ENCODE measurements around the gene KDM4B. TPM values are rescaled to one million over a fixed set of nuclear protein-coding genes. Genes with fewer than 3 reads are reported as not detected.
"Not testable (repeated sequence)": the region's sequence is repeated elsewhere in the genome, so short reads cannot be mapped to it uniquely, and the experiment has no call there.

Gene KDM4B
- total RNA-seq, 4 donors from 2014 or later, result 14.0 to 39.9 (median 19.5) TPM

GRCh38 chr19:5154799-5155426 is 186.0 kb downstream of the KDM4B start:
- Histone ChIP-seq H3K27me3 (no peaks in the 10 kb centered on the region), H3K27ac (no peak overlapping the region), H3K4me1 (peaks cover 0 to 10% (median 0%) of the 10 kb centered on the region in 3 donors), H3K36me3 (peaks cover 0 to 34% (median 4%) of the 10 kb centered on the region in 3 donors), H3K9me3 (peaks cover 0 to 15% (median 4%) of the 10 kb centered on the region in 3 donors), H3K4me3 (no peak overlapping the region)
- TF ChIP-seq CTCF (IDR thresholded peaks at IDR 0.05) (no peak), POLR2A (IDR thresholded peaks at IDR 0.05) (no peak)
- DNase-seq, result no peak
- 85 to 87% methylated on average over 17 to 19 of the region's 26 CpGs for WGBS, 2 donors
- intact Hi-C loops (cut with DNase I), result no loop called here

- H3K27ac ChIP-seq, result no peak overlapping the region
- TF ChIP-seq CTCF (IDR thresholded peaks at IDR 0.05) (no peak), POLR2A (IDR thresholded peaks at IDR 0.05) (no peak)
- intact Hi-C loops (cut with DNase I), result no loop called here
- peaks cover 0 to 10% (median 0%) of the 10 kb centered on the region in 3 donors for H3K4me1 ChIP-seq
- H3K36me3 ChIP-seq, result peaks cover 0 to 27% (median 0%) of the 10 kb centered on the region in 3 donors
- peaks cover 0 to 15% (median 4%) of the 10 kb centered on the region in 3 donors for H3K9me3 ChIP-seq
- H3K27me3 ChIP-seq, result no peaks in the 10 kb centered on the region
- 83 to 95% methylated on average over 3 to 4 of the region's 10 CpGs for WGBS, 2 donors
- DNase-seq, result no peak
- no peak overlapping the region for H3K4me3 ChIP-seq
Measured at GRCh38 chr19:5155586-5156210, 186.8 kb downstream of the KDM4B start.

- intact Hi-C loops (cut with DNase I), result no loop called here
- Histone ChIP-seq H3K27me3 (no peaks in the 10 kb centered on the region), H3K9me3 (peaks cover 0 to 15% (median 4%) of the 10 kb centered on the region in 3 donors), H3K36me3 (peaks cover 0 to 19% (median 0%) of the 10 kb centered on the region in 3 donors), H3K4me3 (no peak overlapping the region), H3K27ac (no peak overlapping the region), H3K4me1 (peaks cover 0 to 10% (median 0%) of the 10 kb centered on the region in 3 donors)
- TF ChIP-seq POLR2A (IDR thresholded peaks at IDR 0.05) (no peak), CTCF (IDR thresholded peaks at IDR 0.05) (no peak)
- no peak for DNase-seq
- 26 to 43% methylated on average over 6 to 10 of the region's 23 CpGs for WGBS, 2 donors
Measured at GRCh38 chr19:5156231-5156986, 187.5 kb downstream of the KDM4B start.

GRCh38 chr19:5157186-5157585 is 188.3 kb downstream of the KDM4B start:
- Histone ChIP-seq H3K36me3 (peaks cover 0 to 12% (median 0%) of the 10 kb centered on the region in 3 donors), H3K27me3 (no peaks in the 10 kb centered on the region), H3K9me3 (peaks cover 0 to 15% (median 4%) of the 10 kb centered on the region in 3 donors), H3K4me1 (peaks cover 0 to 10% (median 0%) of the 10 kb centered on the region in 3 donors), H3K4me3 (no peak overlapping the region), H3K27ac (no peak overlapping the region)
- no peak for DNase-seq
- WGBS, 2 donors, result 38 to 39% methylated on average over 2 to 4 of the region's 4 CpGs
- intact Hi-C loops (cut with DNase I), result no loop called here
- TF ChIP-seq POLR2A (IDR thresholded peaks at IDR 0.05), result no peak
- no peak for TF ChIP-seq CTCF (IDR thresholded peaks at IDR 0.05)

- Histone ChIP-seq H3K9me3 (peaks cover 0 to 15% (median 4%) of the 10 kb centered on the region in 3 donors), H3K4me1 (peaks cover 0 to 10% (median 0%) of the 10 kb centered on the region in 3 donors)
- DNase-seq; H3K4me3 ChIP-seq; intact Hi-C loops (cut with DNase I); H3K27me3 ChIP-seq; H3K36me3 ChIP-seq; H3K27ac ChIP-seq: not testable (repeated sequence)
- WGBS, 2 donors, result 95 to 99% methylated on average over 4 to 6 of the region's 7 CpGs
Measured at GRCh38 chr19:5158549-5159134, 189.7 kb downstream of the KDM4B start.

- peaks cover 0 to 10% (median 0%) of the 10 kb centered on the region in 3 donors for H3K4me1 ChIP-seq
- not testable (repeated sequence) for H3K27me3 ChIP-seq
- WGBS, 2 donors, result 40 to 53% methylated on average over 2 of the region's 2 CpGs
Measured at GRCh38 chr19:5160158-5160795, 191.4 kb downstream of the KDM4B start.

GRCh38 chr19:5164845-5165696 is 196.2 kb downstream of the KDM4B start:
- intact Hi-C loops (cut with DNase I); H3K9me3 ChIP-seq; DNase-seq; H3K36me3 ChIP-seq; H3K27ac ChIP-seq; H3K4me1 ChIP-seq; H3K4me3 ChIP-seq; H3K27me3 ChIP-seq: not testable (repeated sequence)
- 78 to 79% methylated on average over 15 to 22 of the region's 23 CpGs for WGBS, 2 donors

More at GRCh38 chr19:5160158-5160795, 191.4 kb downstream of the KDM4B start:
- DNase-seq; intact Hi-C loops (cut with DNase I); H3K4me3 ChIP-seq; H3K36me3 ChIP-seq; H3K27ac ChIP-seq: not testable (repeated sequence)
- H3K9me3 ChIP-seq, result peaks cover 0 to 15% (median 4%) of the 10 kb centered on the region in 3 donors
